NCI-H2196 treated with DMSO at 0.1 percent for 48 hours (cell line): ENCODE measurements around the gene EDN3.
"Not testable (repeated sequence)": the region's sequence is repeated elsewhere in the genome, so short reads cannot be mapped to it uniquely, and the experiment has no call there.

ENCODE experiments used
- DNase-seq: peaks from one replicate; lab custom pipeline; 2025; ENCODE audit not compliant: unreplicated experiment; lab: John Stamatoyannopoulos, UW

Gene EDN3

GRCh38 chr20:59334651-59335300, 34.4 kb downstream of the EDN3 start:
- no peak for DNase-seq

- no peak for DNase-seq
Observed at GRCh38 chr20:59335377-59335776, 35.0 kb downstream of the EDN3 start.

GRCh38 chr20:59336540-59336939, 36.1 kb downstream of the EDN3 start:
- DNase-seq = no peak

- DNase-seq = not testable (repeated sequence)
Observed at GRCh38 chr20:59338444-59338843, 38.0 kb downstream of the EDN3 start.

- no peak for DNase-seq
Observed at GRCh38 chr20:59340201-59340885, 39.9 kb downstream of the EDN3 start.

GRCh38 chr20:59341285-59342022, 41.0 kb downstream of the EDN3 start:
- DNase-seq = not testable (repeated sequence)

- no peak for DNase-seq
Observed at GRCh38 chr20:59342023-59342957, 41.9 kb downstream of the EDN3 start.

- DNase-seq = no peak
Observed at GRCh38 chr20:59346061-59346460, 45.6 kb downstream of the EDN3 start.

GRCh38 chr20:59349277-59349676, 48.9 kb downstream of the EDN3 start:
- DNase-seq = no peak

GRCh38 chr20:59350330-59351156, 50.1 kb downstream of the EDN3 start:
- no peak for DNase-seq

- DNase-seq = no peak
Observed at GRCh38 chr20:59351157-59352040, 51.0 kb downstream of the EDN3 start.

GRCh38 chr20:59352541-59352940, 52.1 kb downstream of the EDN3 start:
- no peak for DNase-seq

- DNase-seq = no peak
Observed at GRCh38 chr20:59352990-59353389, 52.6 kb downstream of the EDN3 start.

- DNase-seq = no peak
Observed at GRCh38 chr20:59354460-59354859, 54.0 kb downstream of the EDN3 start.

GRCh38 chr20:59355242-59355641, 54.8 kb downstream of the EDN3 start:
- no peak for DNase-seq

GRCh38 chr20:59356662-59357165, 56.3 kb downstream of the EDN3 start:
- no peak for DNase-seq

- not testable (repeated sequence) for DNase-seq
Observed at GRCh38 chr20:59358793-59359192, 58.4 kb downstream of the EDN3 start.

GRCh38 chr20:59359906-59360725, 59.7 kb downstream of the EDN3 start:
- DNase-seq = no peak
